HUES64 (cell line): ENCODE measurements around the gene AGXT2.

Experiments used
- H3K27ac ChIP-seq: 2 replicates; pipeline ENCODE4 v1.7.0; 2013; ENCODE audit warnings: low read depth, low read length, inconsistent platforms
- H3K27me3 ChIP-seq: 2 replicates; pipeline ENCODE4 v1.6.1; 2013; ENCODE audit warnings: mild to moderate bottlenecking, low read length; ENCODE audit not compliant: insufficient read depth
- H3K36me3 ChIP-seq: 2 replicates; pipeline ENCODE4 v1.6.1; 2013; ENCODE audit warnings: mild to moderate bottlenecking, low read length; ENCODE audit not compliant: insufficient read depth
- H3K4me1 ChIP-seq: 2 replicates; pipeline ENCODE4 v1.6.1; 2013; ENCODE audit warnings: mild to moderate bottlenecking, low read length, moderate library complexity; ENCODE audit not compliant: insufficient read depth
- H3K4me3 ChIP-seq: 2 replicates; pipeline ENCODE4 v1.5.1; 2013; ENCODE audit warnings: mild to moderate bottlenecking, low read length, moderate library complexity
- H3K9ac ChIP-seq: 2 replicates; pipeline ENCODE4 v1.6.1; 2013; ENCODE audit warnings: mild to moderate bottlenecking, low read depth, low read length
- H3K9me3 ChIP-seq: 2 replicates; pipeline ENCODE4 v1.6.1; 2013; ENCODE audit warnings: low read depth, low read length; ENCODE audit not compliant: insufficient read depth
- WGBS: fragments of 150-250, 120-280 bp; methylation state at CpG from one replicate; pipeline ENCODE4 v1.1.7; 2013; ENCODE audit warnings: missing lambda C conversion rate; 5-methylcytosine and 5-hydroxymethylcytosine counted together

AGXT2 gene

GRCh38 chr5:35012796-35013195, 35.0 kb downstream of the AGXT2 start:
- Histone ChIP-seq H3K4me1 (0 out of 2 replicates have a peak, but pooled peaks cover 3% of the 10 kb centered on the region), H3K9ac (no peak overlapping the region), H3K4me3 (no peak overlapping the region), H3K27me3 (no peaks in the 10 kb centered on the region), H3K9me3 (no peaks in the 10 kb centered on the region; the same call in 1 of the 2 replicates), H3K27ac (no peak overlapping the region), H3K36me3 (no peaks in the 10 kb centered on the region)
- WGBS, result 88% methylated on average over 2 of the region's 5 CpGs

- no peaks in the 10 kb centered on the region for H3K36me3 ChIP-seq
- no peak overlapping the region for H3K4me3 ChIP-seq
- no peaks in the 10 kb centered on the region; the same call in 1 of the 2 replicates for H3K9me3 ChIP-seq
- H3K4me1 ChIP-seq, result 0 out of 2 replicates have a peak, but pooled peaks cover 3% of the 10 kb centered on the region
- H3K9ac ChIP-seq, result no peak overlapping the region
- H3K27me3 ChIP-seq, result no peaks in the 10 kb centered on the region
- no peak overlapping the region for H3K27ac ChIP-seq
- no CpG with 5 or more reads among the region's 3 CpGs for WGBS
These were observed 35.4 kb downstream of the AGXT2 start for GRCh38 chr5:35012365-35012764.

GRCh38 chr5:35010676-35011075, 37.1 kb downstream of the AGXT2 start:
- Histone ChIP-seq H3K4me1 (0 out of 2 replicates have a peak, but pooled peaks cover 3% of the 10 kb centered on the region), H3K27ac (no peak overlapping the region), H3K9me3 (no peaks in the 10 kb centered on the region), H3K36me3 (no peaks in the 10 kb centered on the region), H3K4me3 (no peak overlapping the region), H3K27me3 (no peaks in the 10 kb centered on the region), H3K9ac (no peak overlapping the region)

- Histone ChIP-seq H3K36me3 (no peaks in the 10 kb centered on the region), H3K9me3 (no peaks in the 10 kb centered on the region), H3K4me1 (0 out of 2 replicates have a peak, but pooled peaks cover 3% of the 10 kb centered on the region), H3K27me3 (no peaks in the 10 kb centered on the region), H3K4me3 (no peak overlapping the region), H3K9ac (no peak overlapping the region), H3K27ac (no peak overlapping the region)
- 90% methylated on average over 3 of the region's 3 CpGs for WGBS
These were observed 38.1 kb downstream of the AGXT2 start for GRCh38 chr5:35009657-35010056.

GRCh38 chr5:35009019-35009418, 38.7 kb downstream of the AGXT2 start:
- H3K4me1 ChIP-seq, result 0 out of 2 replicates have a peak, but pooled peaks cover 7% of the 10 kb centered on the region
- no peak overlapping the region for H3K4me3 ChIP-seq
- no peaks in the 10 kb centered on the region for H3K36me3 ChIP-seq
- no peak overlapping the region for H3K27ac ChIP-seq
- no peaks in the 10 kb centered on the region for H3K27me3 ChIP-seq
- WGBS, result 70% methylated on average over 1 of the region's 2 CpGs
- H3K9ac ChIP-seq, result no peak overlapping the region
- no peaks in the 10 kb centered on the region for H3K9me3 ChIP-seq

- H3K9ac ChIP-seq, result no peak overlapping the region
- 0 out of 2 replicates have a peak, but pooled peaks cover 10% of the 10 kb centered on the region for H3K4me1 ChIP-seq
- H3K27ac ChIP-seq, result no peak overlapping the region
- 97% methylated on average over 1 of the region's 1 CpG for WGBS
- no peaks in the 10 kb centered on the region for H3K9me3 ChIP-seq
- no peaks in the 10 kb centered on the region for H3K27me3 ChIP-seq
- H3K4me3 ChIP-seq, result no peak overlapping the region
- H3K36me3 ChIP-seq, result no peaks in the 10 kb centered on the region
These were observed 43.0 kb downstream of the AGXT2 start for GRCh38 chr5:35004771-35005170.

- H3K36me3 ChIP-seq, result no peaks in the 10 kb centered on the region
- H3K9me3 ChIP-seq, result no peaks in the 10 kb centered on the region
- H3K4me1 ChIP-seq, result 0 out of 2 replicates have a peak, but pooled peaks cover 10% of the 10 kb centered on the region
- no peak overlapping the region for H3K27ac ChIP-seq
- no peak overlapping the region for H3K4me3 ChIP-seq
- no peaks in the 10 kb centered on the region for H3K27me3 ChIP-seq
- H3K9ac ChIP-seq, result no peak overlapping the region
- 49% methylated on average over 5 of the region's 5 CpGs for WGBS
These were observed 43.5 kb downstream of the AGXT2 start for GRCh38 chr5:35004200-35004599.

GRCh38 chr5:35003018-35003957, 44.5 kb downstream of the AGXT2 start:
- no peaks in the 10 kb centered on the region for H3K9me3 ChIP-seq
- H3K9ac ChIP-seq, result no peak overlapping the region
- H3K36me3 ChIP-seq, result no peaks in the 10 kb centered on the region
- WGBS, result 50% methylated on average over 16 of the region's 18 CpGs
- H3K27me3 ChIP-seq, result no peaks in the 10 kb centered on the region
- H3K27ac ChIP-seq, result no peak overlapping the region
- no peak overlapping the region for H3K4me3 ChIP-seq
- H3K4me1 ChIP-seq, result 0 out of 2 replicates have a peak, but pooled peaks cover 8% of the 10 kb centered on the region

GRCh38 chr5:35002459-35002858, 45.3 kb downstream of the AGXT2 start:
- H3K4me1 ChIP-seq, result 0 out of 2 replicates have a peak, but pooled peaks cover 8% of the 10 kb centered on the region
- no peak overlapping the region for H3K4me3 ChIP-seq
- H3K9me3 ChIP-seq, result no peaks in the 10 kb centered on the region
- H3K27ac ChIP-seq, result no peak overlapping the region
- H3K36me3 ChIP-seq, result no peaks in the 10 kb centered on the region
- no peaks in the 10 kb centered on the region for H3K27me3 ChIP-seq
- no peak overlapping the region for H3K9ac ChIP-seq
- 97% methylated on average over 6 of the region's 6 CpGs for WGBS

GRCh38 chr5:35001842-35002241, 45.9 kb downstream of the AGXT2 start:
- Histone ChIP-seq H3K4me3 (no peak overlapping the region), H3K27ac (no peak overlapping the region), H3K36me3 (no peaks in the 10 kb centered on the region), H3K9me3 (no peaks in the 10 kb centered on the region), H3K9ac (no peak overlapping the region), H3K27me3 (no peaks in the 10 kb centered on the region), H3K4me1 (0 out of 2 replicates have a peak, but pooled peaks cover 8% of the 10 kb centered on the region)
- WGBS, result no CpG with 5 or more reads among the region's 3 CpGs

- 93% methylated on average over 4 of the region's 6 CpGs for WGBS
- Histone ChIP-seq H3K9ac (no peak overlapping the region), H3K27ac (no peak overlapping the region), H3K4me3 (no peak overlapping the region), H3K27me3 (no peaks in the 10 kb centered on the region), H3K4me1 (no peaks in the 10 kb centered on the region), H3K9me3 (no peaks in the 10 kb centered on the region), H3K36me3 (no peaks in the 10 kb centered on the region)
These were observed 49.5 kb downstream of the AGXT2 start for GRCh38 chr5:34998058-34998789.
